Measurements from ENCODE around the gene SLC22A8.

Gene SLC22A8

DNA sequence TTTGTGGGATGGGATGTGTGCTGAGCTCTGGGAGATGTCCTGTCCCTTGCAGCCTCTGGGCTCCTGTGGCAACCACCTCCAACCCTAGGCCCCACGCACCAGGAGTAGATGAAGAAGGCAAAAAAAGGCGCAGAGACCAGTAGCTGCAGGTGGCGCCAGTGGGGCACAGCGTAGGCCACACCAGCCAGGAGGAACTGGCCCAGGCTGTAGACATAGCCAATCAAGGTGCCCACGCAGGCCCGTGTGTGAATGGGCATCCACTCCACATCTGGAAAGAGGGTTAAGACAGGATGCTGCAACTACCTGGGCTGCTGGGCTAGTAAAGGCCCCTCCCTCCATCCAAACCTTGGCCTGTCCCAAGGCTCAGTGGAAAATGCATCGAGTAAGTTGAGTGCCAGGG lies 33.9 kb downstream of the SLC22A8 start:
- DNase-seq (ENCODE audit: low read depth, low spot score), result no peak
- Histone ChIP-seq H3K36me3 (ENCODE audit: insufficient read depth, low read length) (no peaks in the 10 kb centered on the region), H3K27ac (no peak overlapping the region), H3K9me3 (ENCODE audit: low read depth, low read length) (no peaks in the 10 kb centered on the region), H3K9ac (ENCODE audit: insufficient read length) (no peak overlapping the region), H3K4me3 (no peak overlapping the region)
- TF ChIP-seq FOXP2 (optimal IDR thresholded peaks at IDR 0.05; ENCODE audit: control extremely low read depth, extremely low read length, insufficient read depth) (no peak), EZH2 (IDR thresholded peaks at IDR 0.05) (no peak), POLR2AphosphoS5 (IDR thresholded peaks at IDR 0.05; ENCODE audit: borderline replicate concordance, low read depth, low read length) (no peak)

GRCh38 chr11:62980133-62980760 lies 35.4 kb downstream of the SLC22A8 start:
- no peak overlapping the region for H3K9ac ChIP-seq (ENCODE audit: insufficient read length)
- H3K36me3 ChIP-seq (ENCODE audit: insufficient read depth, low read length), result no peaks in the 10 kb centered on the region
- no peak overlapping the region for H3K27ac ChIP-seq
- TF ChIP-seq POLR2AphosphoS5 (IDR thresholded peaks at IDR 0.05; ENCODE audit: borderline replicate concordance, low read depth, low read length), result no peak
- TF ChIP-seq FOXP2 (optimal IDR thresholded peaks at IDR 0.05; ENCODE audit: control extremely low read depth, extremely low read length, insufficient read depth), result no peak
- TF ChIP-seq EZH2 (IDR thresholded peaks at IDR 0.05), result no peak
- H3K9me3 ChIP-seq (ENCODE audit: low read depth, low read length), result no peaks in the 10 kb centered on the region
- DNase-seq (ENCODE audit: low read depth, low spot score), result no peak
- no peak overlapping the region for H3K4me3 ChIP-seq

DNA sequence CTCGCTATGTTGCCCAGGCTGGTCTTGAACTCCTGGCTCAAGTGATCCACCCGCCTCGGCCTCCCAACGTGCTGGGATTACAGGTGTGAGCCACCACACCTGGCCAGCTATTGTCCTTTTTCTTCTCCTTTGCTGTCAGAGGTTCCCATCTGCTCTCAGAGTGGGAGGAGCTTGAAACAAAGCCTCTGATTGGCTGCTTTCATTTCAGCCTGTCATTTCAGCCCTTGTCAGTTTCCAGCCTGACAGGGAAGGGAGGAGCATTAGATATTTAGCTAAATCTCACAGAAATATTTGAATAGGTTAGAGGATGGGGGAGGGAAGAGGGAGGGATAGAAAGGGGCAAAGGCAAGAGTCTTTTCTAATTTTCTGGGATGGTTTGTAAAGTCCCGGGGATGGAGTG lies 39.5 kb downstream of the SLC22A8 start:
- Histone ChIP-seq H3K36me3 (ENCODE audit: insufficient read depth, low read length) (no peaks in the 10 kb centered on the region), H3K27ac (no peak overlapping the region), H3K9me3 (ENCODE audit: low read depth, low read length) (no peaks in the 10 kb centered on the region), H3K4me3 (no peak overlapping the region), H3K9ac (ENCODE audit: insufficient read length) (no peak overlapping the region)
- TF ChIP-seq FOXP2 (optimal IDR thresholded peaks at IDR 0.05; ENCODE audit: control extremely low read depth, extremely low read length, insufficient read depth), result no peak
- TF ChIP-seq POLR2AphosphoS5 (IDR thresholded peaks at IDR 0.05; ENCODE audit: borderline replicate concordance, low read depth, low read length), result no peak
- TF ChIP-seq EZH2 (IDR thresholded peaks at IDR 0.05), result no peak
- no peak for DNase-seq (ENCODE audit: low read depth, low spot score)

GRCh38 chr11:62974848-62975522 lies 40.7 kb downstream of the SLC22A8 start:
- DNase-seq (ENCODE audit: low read depth, low spot score), result no peak

DNA sequence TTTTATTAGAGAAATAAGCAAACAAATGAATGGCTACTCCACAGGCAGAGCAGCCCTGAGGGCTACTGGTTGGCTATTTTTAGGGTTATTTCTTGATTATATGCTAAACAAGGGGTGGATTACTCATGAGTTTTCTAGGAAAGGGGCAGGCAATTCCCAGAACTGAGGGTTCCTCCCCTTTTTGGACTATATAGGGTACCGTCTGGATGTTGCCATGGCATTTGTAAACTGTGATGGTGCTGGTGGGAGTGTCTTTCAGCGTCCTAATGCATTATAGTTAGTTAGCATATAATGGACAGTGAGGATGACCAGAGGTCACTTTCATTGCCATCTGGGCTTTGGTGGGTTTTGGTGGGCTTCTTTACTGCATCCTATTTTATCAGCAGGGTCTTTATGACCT lies 50.1 kb downstream of the SLC22A8 start:
- no peaks in the 10 kb centered on the region for H3K36me3 ChIP-seq (ENCODE audit: insufficient read depth, low read length)
- no peak for TF ChIP-seq POLR2AphosphoS5 (IDR thresholded peaks at IDR 0.05; ENCODE audit: borderline replicate concordance, low read depth, low read length)
- no peak for TF ChIP-seq EZH2 (IDR thresholded peaks at IDR 0.05)
- no peak for TF ChIP-seq FOXP2 (optimal IDR thresholded peaks at IDR 0.05; ENCODE audit: control extremely low read depth, extremely low read length, insufficient read depth)
- H3K9me3 ChIP-seq (ENCODE audit: low read depth, low read length), result no peaks in the 10 kb centered on the region
- no peak overlapping the region for H3K27ac ChIP-seq
- H3K9ac ChIP-seq (ENCODE audit: insufficient read length), result no peak overlapping the region
- no peak overlapping the region for H3K4me3 ChIP-seq
- DNase-seq (ENCODE audit: low read depth, low spot score), result no peak

More at GRCh38 chr11:62974848-62975522, 40.7 kb downstream of the SLC22A8 start:
- TF ChIP-seq FOXP2 (optimal IDR thresholded peaks at IDR 0.05; ENCODE audit: control extremely low read depth, extremely low read length, insufficient read depth) (no peak), EZH2 (IDR thresholded peaks at IDR 0.05) (no peak), POLR2AphosphoS5 (IDR thresholded peaks at IDR 0.05; ENCODE audit: borderline replicate concordance, low read depth, low read length) (no peak)
- no peak overlapping the region for H3K27ac ChIP-seq
- H3K4me3 ChIP-seq, result no peak overlapping the region
- H3K36me3 ChIP-seq (ENCODE audit: insufficient read depth, low read length), result no peaks in the 10 kb centered on the region
- H3K9ac ChIP-seq (ENCODE audit: insufficient read length), result no peak overlapping the region
- no peaks in the 10 kb centered on the region for H3K9me3 ChIP-seq (ENCODE audit: low read depth, low read length)

DNA sequence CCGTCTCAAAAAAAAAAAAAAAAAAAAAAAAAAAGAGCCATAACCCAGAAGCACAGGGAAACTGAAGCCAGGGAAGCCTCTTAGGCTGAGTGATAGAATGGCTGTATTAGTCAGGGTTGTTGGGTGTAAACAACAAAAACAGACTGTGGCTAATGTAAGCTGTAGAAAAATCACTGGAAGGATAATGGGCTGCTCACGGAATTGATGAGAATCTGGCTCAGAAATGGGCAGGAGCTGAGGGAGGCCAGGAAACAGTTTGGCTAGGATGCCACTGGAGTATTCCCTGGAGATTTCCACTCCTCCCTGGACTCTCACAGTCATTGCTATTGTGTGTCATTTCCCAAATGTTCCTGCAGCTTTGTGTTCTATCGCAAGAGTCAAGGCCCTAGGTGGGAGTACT lies 53.2 kb downstream of the SLC22A8 start:
- Histone ChIP-seq H3K9ac (ENCODE audit: insufficient read length) (no peak overlapping the region), H3K9me3 (ENCODE audit: low read depth, low read length) (no peaks in the 10 kb centered on the region), H3K4me3 (no peak overlapping the region), H3K27ac (no peak overlapping the region), H3K36me3 (ENCODE audit: insufficient read depth, low read length) (no peaks in the 10 kb centered on the region)
- TF ChIP-seq EZH2 (IDR thresholded peaks at IDR 0.05), result no peak
- no peak for TF ChIP-seq FOXP2 (optimal IDR thresholded peaks at IDR 0.05; ENCODE audit: control extremely low read depth, extremely low read length, insufficient read depth)
- TF ChIP-seq POLR2AphosphoS5 (IDR thresholded peaks at IDR 0.05; ENCODE audit: borderline replicate concordance, low read depth, low read length), result no peak
- DNase-seq (ENCODE audit: low read depth, low spot score), result no peak

DNA sequence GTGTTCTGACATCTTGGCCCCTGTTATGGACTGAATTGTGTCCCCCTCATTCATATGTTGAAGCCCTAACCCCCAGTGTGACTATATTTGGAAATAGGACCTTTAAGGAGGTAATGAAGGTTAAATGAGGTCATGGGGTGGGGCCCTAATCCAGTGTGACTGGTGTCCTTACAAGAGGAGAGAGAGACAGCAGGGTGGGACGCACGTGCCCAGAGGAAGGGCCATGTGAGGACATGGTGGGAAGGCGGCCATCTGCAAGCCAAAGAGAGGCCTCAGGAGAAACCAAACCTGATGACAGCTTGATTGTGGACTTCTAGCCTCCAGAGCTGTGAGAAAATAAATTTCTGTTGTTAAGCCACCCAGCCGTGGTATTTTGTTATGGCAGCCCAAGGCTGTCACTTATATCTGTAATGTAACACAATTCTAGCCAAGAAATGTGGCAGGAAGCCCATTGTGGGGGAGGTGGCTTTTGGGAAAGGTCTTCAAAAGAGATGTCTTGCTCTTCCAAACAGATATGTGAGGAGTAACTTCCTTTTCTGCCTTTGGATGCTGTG lies 54.5 kb downstream of the SLC22A8 start:
- no peak for DNase-seq (ENCODE audit: low read depth, low spot score)
- Histone ChIP-seq H3K9me3 (ENCODE audit: low read depth, low read length) (no peaks in the 10 kb centered on the region), H3K27ac (no peak overlapping the region), H3K36me3 (ENCODE audit: insufficient read depth, low read length) (no peaks in the 10 kb centered on the region), H3K9ac (ENCODE audit: insufficient read length) (no peak overlapping the region), H3K4me3 (no peak overlapping the region)
- TF ChIP-seq EZH2 (IDR thresholded peaks at IDR 0.05) (no peak), FOXP2 (optimal IDR thresholded peaks at IDR 0.05; ENCODE audit: control extremely low read depth, extremely low read length, insufficient read depth) (no peak), POLR2AphosphoS5 (IDR thresholded peaks at IDR 0.05; ENCODE audit: borderline replicate concordance, low read depth, low read length) (no peak)

- H3K36me3 ChIP-seq (ENCODE audit: insufficient read depth, low read length), result no peaks in the 10 kb centered on the region
- H3K9me3 ChIP-seq (ENCODE audit: low read depth, low read length), result no peaks in the 10 kb centered on the region
- no peak for TF ChIP-seq POLR2AphosphoS5 (IDR thresholded peaks at IDR 0.05; ENCODE audit: borderline replicate concordance, low read depth, low read length)
- no peak for TF ChIP-seq EZH2 (IDR thresholded peaks at IDR 0.05)
- no peak for TF ChIP-seq FOXP2 (optimal IDR thresholded peaks at IDR 0.05; ENCODE audit: control extremely low read depth, extremely low read length, insufficient read depth)
Observed at GRCh38 chr11:62959422-62959980, 56.1 kb downstream of the SLC22A8 start.

More at GRCh38 chr11:62959422-62959980, 56.1 kb downstream of the SLC22A8 start:
- no peak for DNase-seq (ENCODE audit: low read depth, low spot score)
- Histone ChIP-seq H3K27ac (peak overlapping the region; percentile 88), H3K9ac (ENCODE audit: insufficient read length) (no peak overlapping the region), H3K4me3 (peak overlapping the region; percentile 73; the same call in 1 of the 2 replicates)

Data from SK-N-MC (cell line).